OCI-LY7 (cell line): ENCODE results near the gene SYCP2L. TPM values are rescaled to one million over a fixed set of nuclear protein-coding genes. Genes with fewer than 3 reads are reported as not detected.

Experiments
- BruUV-seq: library from RNA; stranded (reverse); fragments of 400-500 nt; replicated peaks from 2 replicates; lab custom pipeline; 2021; lab: Mats Ljungman, UMichigan
- CTCF ChIA-PET: fragments of 300-600 bp; sonication (Branson Sonifier 250); formaldehyde crosslinking; loops from one replicate; lab custom pipeline; 2022; ENCODE audit warnings: antibody characterized with exemption; ENCODE audit not compliant: unreplicated experiment; lab: Charles Lee
- POLR2A ChIA-PET: fragments of 300-600 bp; sonication (Branson Sonifier 250); formaldehyde crosslinking; loops from one replicate; lab custom pipeline; 2022; ENCODE audit warnings: antibody characterized with exemption; lab: Charles Lee
- DNase-seq: peaks from one replicate; pipeline ENCODE4 v3.0.0-alpha.2; 2015; ENCODE audit warnings: low spot score
- H2AFZ ChIP-seq: fragments of 200-600 bp; sonication (generic), shearing (Covaris generic); 2 replicates; pipeline ENCODE4 v1.6.1; 2014; ENCODE audit warnings: mild to moderate bottlenecking, antibody characterized with exemption, low read length, moderate library complexity
- H3K27ac ChIP-seq: fragments of 200-600 bp; sonication (generic); 2 replicates; pipeline ENCODE4 v1.5.1; 2014; ENCODE audit warnings: mixed run types, low read depth, mild to moderate bottlenecking, moderate library complexity, low read length, inconsistent platforms; ENCODE audit not compliant: poor library complexity, severe bottlenecking
- H3K36me3 ChIP-seq: fragments of 200-600 bp; sonication (generic); 2 replicates; pipeline ENCODE4 v1.6.1; 2014; ENCODE audit warnings: mild to moderate bottlenecking, antibody characterized with exemption, low read length, moderate library complexity, mixed read lengths; ENCODE audit not compliant: insufficient read depth
- H3K4me1 ChIP-seq: fragments of 200-600 bp; sonication (generic); 2 replicates; pipeline ENCODE4 v1.5.1; 2014; ENCODE audit warnings: mild to moderate bottlenecking, low read length; ENCODE audit not compliant: insufficient read depth, poor library complexity, severe bottlenecking
- H3K4me2 ChIP-seq: fragments of 200-600 bp; sonication (generic); 2 replicates; pipeline ENCODE4 v1.6.1; 2014; ENCODE audit warnings: mild to moderate bottlenecking, low read length
- H3K4me3 ChIP-seq: fragments of 200-600 bp; sonication (generic); 2 replicates; pipeline ENCODE4 v1.5.1; 2014; ENCODE audit warnings: mild to moderate bottlenecking, low read depth, low read length; ENCODE audit not compliant: poor library complexity, severe bottlenecking
- H3K79me2 ChIP-seq: fragments of 200-600 bp; sonication (generic); 2 replicates; pipeline ENCODE4 v1.6.1; 2016; ENCODE audit warnings: low read depth, mild to moderate bottlenecking, low read length, moderate library complexity, mixed read lengths; ENCODE audit not compliant: insufficient read depth
- H3K9me2 ChIP-seq: fragments of 200-600 bp; sonication (generic); 2 replicates; pipeline ENCODE4 v1.6.1; 2016; ENCODE audit warnings: mild to moderate bottlenecking, low read length, mixed read lengths; ENCODE audit not compliant: insufficient read depth
- H3K9me3 ChIP-seq: fragments of 200-600 bp; sonication (generic); 2 replicates; pipeline ENCODE4 v1.6.1; 2014; ENCODE audit warnings: mild to moderate bottlenecking, mixed run types, low read length, mixed read lengths
- H4K20me1 ChIP-seq: fragments of 200-600 bp; sonication (generic); 2 replicates; pipeline ENCODE4 v1.6.1; 2014; ENCODE audit warnings: mild to moderate bottlenecking, antibody characterized with exemption, low read length, moderate library complexity, mixed read lengths; ENCODE audit not compliant: insufficient read depth
- CTCF ChIP-seq: fragments of 200-600 bp; sonication (generic); conservative IDR thresholded peaks from 2 replicates; pipeline ENCODE4 v1.5.1; 2014; ENCODE audit warnings: mild to moderate bottlenecking, antibody characterized with exemption, low read length, moderate library complexity, mixed read lengths
- EZH2phosphoT487 ChIP-seq: fragments of 200-600 bp; sonication (generic); IDR thresholded peaks from 2 replicates; pipeline ENCODE4 v1.6.1; 2018; ENCODE audit warnings: low read depth, borderline replicate concordance, mild to moderate bottlenecking, mixed run types, antibody characterized with exemption, low read length, moderate library complexity, mixed read lengths
- intact Hi-C: fragments of 100-400 bp; cut with micrococcal nuclease; formaldehyde crosslinking; loops from one replicate; pipeline ENCODE4 v1.10.0; 2022; ENCODE audit not compliant: unreplicated experiment
- total RNA-seq, 2 experiments: library from RNA; depleted of rRNA in 1 of 2; stranded (reverse); fragments of >200 nt in 1 of 2; shearing (Covaris generic) in 1 of 2; gene quantifications; 2 replicates each; pipeline ENCODE4 v1.2.3, GENCODE V29; 2014 to 2022

The SYCP2L gene
- total RNA-seq, 2 experiments from 2014 or later, result 1.3 to 1.4 TPM

- no peaks in the 10 kb centered on the region for H3K36me3 ChIP-seq
- H3K4me2 ChIP-seq, result no peak overlapping the region
- no peak overlapping the region for H3K4me3 ChIP-seq
- TF ChIP-seq EZH2phosphoT487 (no peak), CTCF (no peak)
- H3K9me3 ChIP-seq, result no peaks in the 10 kb centered on the region
- no peak for DNase-seq
- H3K9me2 ChIP-seq, result no peaks in the 10 kb centered on the region
- BruUV-seq, result no TSS peak
- H3K4me1 ChIP-seq, result no peaks in the 10 kb centered on the region
- ChIA-PET CTCF (no interaction called here), POLR2A (interaction anchor here (0.6 kb wide), 1 partner anchor 70 kb away, joined by 3 read pairs; no protein-coding TSS in a partner anchor)
- intact Hi-C loops, result no loop called here
- no peaks in the 10 kb centered on the region for H3K79me2 ChIP-seq
- H2AFZ ChIP-seq, result no peak overlapping the region
- no peak overlapping the region for H3K27ac ChIP-seq
- H4K20me1 ChIP-seq, result no peaks in the 10 kb centered on the region
Measured at GRCh38 chr6:10972196-10972595, 85.3 kb downstream of the SYCP2L start.

DNA sequence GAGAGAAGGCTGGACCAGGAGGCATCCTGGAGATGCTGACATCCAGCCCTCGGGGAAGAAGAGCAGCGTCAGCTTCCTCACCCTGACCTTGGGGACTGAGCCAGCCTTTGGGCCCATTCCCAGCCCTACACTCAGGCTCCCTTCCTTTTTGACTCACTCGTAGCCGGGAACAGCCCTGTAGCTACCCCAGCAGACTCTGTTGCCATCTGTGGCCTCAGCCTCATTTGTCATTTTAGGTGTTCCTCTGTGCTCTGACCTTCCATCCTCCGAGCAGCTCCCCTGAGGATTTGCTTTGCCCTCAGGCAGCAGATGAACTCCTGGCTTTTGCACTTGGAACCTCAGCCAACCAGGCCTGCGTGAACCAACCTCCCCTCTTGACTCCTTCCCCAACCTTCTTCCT is 89.7 kb downstream of the SYCP2L start:
- no peak for TF ChIP-seq CTCF
- H4K20me1 ChIP-seq, result no peaks in the 10 kb centered on the region
- no peaks in the 10 kb centered on the region for H3K9me2 ChIP-seq
- H3K4me1 ChIP-seq, result no peaks in the 10 kb centered on the region
- POLR2A ChIA-PET, result interaction anchor here (0.6 kb wide), 1 partner anchor 1044 kb away, joined by 3 read pairs; no protein-coding TSS in a partner anchor
- H3K4me3 ChIP-seq, result no peak overlapping the region
- no peak for DNase-seq
- CTCF ChIA-PET, result no interaction called here
- no peaks in the 10 kb centered on the region for H3K9me3 ChIP-seq
- no peak overlapping the region for H3K27ac ChIP-seq
- BruUV-seq, result no TSS peak
- no peak overlapping the region for H3K4me2 ChIP-seq
- H2AFZ ChIP-seq, result no peak overlapping the region
- no peaks in the 10 kb centered on the region for H3K36me3 ChIP-seq
- no peaks in the 10 kb centered on the region for H3K79me2 ChIP-seq
- intact Hi-C loops, result no loop called here

GRCh38 chr6:10977231-10977968 is 90.5 kb downstream of the SYCP2L start:
- H3K4me3 ChIP-seq, result no peak overlapping the region
- no peaks in the 10 kb centered on the region for H3K36me3 ChIP-seq
- CTCF ChIA-PET, result no interaction called here
- POLR2A ChIA-PET, result interaction anchor here (0.7 kb wide), 1 partner anchor 125 kb away, joined by 3 read pairs; no protein-coding TSS in a partner anchor
- no peak overlapping the region for H3K4me2 ChIP-seq
- no peak for DNase-seq
- no peaks in the 10 kb centered on the region for H3K9me3 ChIP-seq
- H3K9me2 ChIP-seq, result no peaks in the 10 kb centered on the region
- no peaks in the 10 kb centered on the region for H3K79me2 ChIP-seq
- TF ChIP-seq EZH2phosphoT487 (no peak), CTCF (no peak)
- no peaks in the 10 kb centered on the region for H3K4me1 ChIP-seq
- no peak overlapping the region for H2AFZ ChIP-seq
- no peaks in the 10 kb centered on the region for H4K20me1 ChIP-seq
- no peak overlapping the region for H3K27ac ChIP-seq
- BruUV-seq, result no TSS peak
- intact Hi-C loops, result no loop called here
